GM12878 (cell line): ENCODE results near the gene ZNF511. TPM values are rescaled to one million over a fixed set of nuclear protein-coding genes. Genes with fewer than 3 reads are reported as not detected.

Experiments
- ATAC-seq: fragments of 200-7000 bp; cut with Tn5 transposase; 3 replicates; pipeline ENCODE4 v1.9.1; 2020; ENCODE audit warnings: mild to moderate bottlenecking, moderate library complexity
- BruUV-seq: library from RNA; stranded (reverse); fragments of 400-500 nt; replicated peaks from 2 replicates; lab custom pipeline; 2021; lab: Mats Ljungman, UMichigan
- CTCF ChIA-PET: fragments of 300-600 bp; sonication (Branson Sonifier 250); formaldehyde crosslinking; extraction: SDS; loops from one replicate; lab custom pipeline; 2021; ENCODE audit warnings: inconsistent platforms; lab: Yijun Ruan, JAX
- POLR2A ChIA-PET: fragments of 350-600 bp; formaldehyde crosslinking; extraction: SDS; loops from one replicate; lab custom pipeline; 2021; ENCODE audit warnings: inconsistent platforms; lab: Charles Lee
- RAD21 ChIA-PET: fragments of 300-600 bp; sonication (Branson Sonifier 250); formaldehyde crosslinking; loops from one replicate; lab custom pipeline; 2023; ENCODE audit warnings: antibody characterized with exemption; ENCODE audit not compliant: unreplicated experiment; lab: Charles Lee
- SMC1A ChIA-PET: fragments of 300-600 bp; sonication (Branson Sonifier 250); formaldehyde crosslinking; loops from one replicate; lab custom pipeline; 2023; ENCODE audit not compliant: unreplicated experiment, uncharacterized antibody; lab: Charles Lee
- DNase-seq: peaks from one replicate; pipeline ENCODE4 v3.0.0-alpha.2; 2011; ENCODE audit warnings: low read depth, low spot score
- FAIRE-seq: peaks from 3 replicates; lab custom pipeline; 2011; peaks lifted over from hg19 to GRCh38; lab: Jason Lieb, UNC
- H2AFZ ChIP-seq: 2 replicates; pipeline ENCODE4 v1.6.0; 2011; ENCODE audit warnings: low read depth, low read length, control low read depth; ENCODE audit not compliant: control insufficient read depth
- H3K27ac ChIP-seq: 2 replicates; pipeline ENCODE4 v1.5.1; 2011; ENCODE audit warnings: control low read depth; ENCODE audit not compliant: control insufficient read depth, insufficient read depth
- H3K27me3 ChIP-seq, 2 experiments: replicated peaks in 1 of 2; 2 replicates each; pipeline versions ENCODE4 v1.6.0 to v1.6.1; 2011; ENCODE audit warnings: low read length in 1 of 2; ENCODE audit not compliant: control insufficient read depth in 2 of 2, insufficient read depth in 2 of 2
- H3K36me3 ChIP-seq, 2 experiments: 2 replicates each; pipeline ENCODE4 v1.5.1; 2011; ENCODE audit warnings: low read length in 1 of 2; ENCODE audit not compliant: control insufficient read depth in 2 of 2, insufficient read depth in 2 of 2
- H3K4me1 ChIP-seq: 2 replicates; pipeline ENCODE4 v1.6.1; 2011; ENCODE audit warnings: mild to moderate bottlenecking, low read length, moderate library complexity, mixed read lengths; ENCODE audit not compliant: control insufficient read depth, insufficient read depth
- H3K4me2 ChIP-seq: 2 replicates; pipeline ENCODE4 v1.6.0; 2011; ENCODE audit warnings: control low read depth; ENCODE audit not compliant: control insufficient read depth, insufficient read depth
- H3K4me3 ChIP-seq: fragments of 200-600 bp; sonication (generic); 2 replicates; pipeline ENCODE4 v1.5.1; 2016
- H3K79me2 ChIP-seq: 2 replicates; pipeline ENCODE4 v1.6.0; 2011; ENCODE audit warnings: low read length; ENCODE audit not compliant: control insufficient read depth, insufficient read depth
- H3K9ac ChIP-seq: 2 replicates; pipeline ENCODE4 v1.8.0; 2011; ENCODE audit warnings: low read length, control low read depth, mixed read lengths; ENCODE audit not compliant: control insufficient read depth, insufficient read depth
- H3K9me3 ChIP-seq: replicated peaks from 3 replicates; pipeline ENCODE4 v1.5.1; 2011; ENCODE audit warnings: mild to moderate bottlenecking, low read length; ENCODE audit not compliant: control insufficient read depth, insufficient read depth
- H4K20me1 ChIP-seq: 2 replicates; pipeline ENCODE4 v1.6.0; 2011; ENCODE audit not compliant: control insufficient read depth, insufficient read depth
- STAT3 ChIP-seq: IDR thresholded peaks from 2 replicates; pipeline ENCODE4 v1.6.1; 2011; ENCODE audit warnings: low read depth, low read length, improper control_type of control experiment
- TAF1 ChIP-seq: IDR thresholded peaks from 2 replicates; pipeline ENCODE4 v1.6.1; 2011; ENCODE audit warnings: mild to moderate bottlenecking, low read depth, low read length, borderline replicate concordance
- ZNF622 ChIP-seq: fragments of 450-650 bp; IDR thresholded peaks from 2 replicates; pipeline ENCODE4 v1.6.1; 2017; ENCODE audit warnings: mild to moderate bottlenecking, inconsistent platforms
- WGBS: methylation state at CpG from one replicate; pipeline ENCODE4 v1.1.6; 2016; ENCODE audit warnings: low lambda C conversion rate; ENCODE audit not compliant: insufficient replicate concordance, insufficient coverage; ENCODE audit errors: missing lambda C conversion rate; 5-methylcytosine and 5-hydroxymethylcytosine counted together
- in situ Hi-C: fragments of 300-500 bp; cut with MboI; formaldehyde crosslinking; loops from 9 replicates; pipeline ENCODE4 v1.14.3; 2018; ENCODE audit warnings: mixed read lengths
- intact Hi-C: fragments of 100-400 bp; cut with micrococcal nuclease; formaldehyde crosslinking; loops from one replicate; pipeline ENCODE4 v1.14.2; 2022; ENCODE audit not compliant: unreplicated experiment
- polyA plus RNA-seq, 11 experiments: library from polyadenylated mRNA; depleted of rRNA in 4 of 11; unstranded in 6 of 11; stranded (reverse) in 5 of 11; fragments of >200 nt; fragmentation: Nextera tagmentation in 4 of 11; fragmentation: Illumina TruSeq in 1 of 11; extraction: Ambion mirVana in 4 of 11; extraction: Trizol in 1 of 11; gene quantifications; 1 replicate in 1 of 11; 2 replicates in 10 of 11; pipeline versions ENCODE4 v1.2.1 to v1.2.3, GENCODE V29; 2011 to 2016; ENCODE audit warnings: inconsistent platforms in 2 of 11, missing spikeins in 2 of 11, low read depth in 1 of 11
- total RNA-seq, 4 experiments: library from RNA; depleted of rRNA in 3 of 4; stranded (reverse); fragments of >200 nt in 3 of 4; fragmentation: Illumina TruSeq in 1 of 4; extraction: Trizol in 1 of 4; gene quantifications; 2 replicates each; pipeline versions ENCODE4 v1.2.1 to v1.2.3, GENCODE V29; 2013 to 2021
- TF ChIP-seq, protein P1 (sequence below): fragments of 450-650 bp; formaldehyde crosslinking; IDR thresholded peaks from 2 replicates; pipeline ENCODE4 v1.4.0; 2020; ENCODE audit warnings: mild to moderate bottlenecking, moderate library complexity

The ZNF511 gene
- total and polyA plus RNA-seq, 10 of the 15 experiments (the other 5 are each of a cell fraction or from before 2014, with no cell fraction given), result 0.58 to 110 (median 32.0) TPM

DNA sequence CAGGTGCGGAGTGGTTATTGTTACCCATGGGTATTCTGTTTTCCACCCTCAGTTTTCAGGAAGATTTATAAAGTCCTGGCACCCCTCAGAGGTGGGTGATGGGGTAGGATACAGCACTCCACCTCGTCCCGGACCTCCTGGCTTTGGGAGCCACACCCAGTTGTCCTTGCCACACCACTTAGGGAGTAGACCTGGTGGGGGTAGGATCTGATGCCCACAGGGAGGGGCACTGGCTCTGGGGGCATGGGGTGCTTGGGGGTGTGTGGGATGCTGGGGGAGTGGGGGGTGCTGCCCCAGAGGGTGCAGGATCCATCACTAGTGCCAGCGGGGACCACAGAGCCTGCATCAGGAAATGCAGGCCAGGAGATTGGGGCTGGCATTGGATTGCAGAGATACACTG, 4.5 kb downstream of the ZNF511 start (continued):
- TF ChIP-seq, protein P1, sequence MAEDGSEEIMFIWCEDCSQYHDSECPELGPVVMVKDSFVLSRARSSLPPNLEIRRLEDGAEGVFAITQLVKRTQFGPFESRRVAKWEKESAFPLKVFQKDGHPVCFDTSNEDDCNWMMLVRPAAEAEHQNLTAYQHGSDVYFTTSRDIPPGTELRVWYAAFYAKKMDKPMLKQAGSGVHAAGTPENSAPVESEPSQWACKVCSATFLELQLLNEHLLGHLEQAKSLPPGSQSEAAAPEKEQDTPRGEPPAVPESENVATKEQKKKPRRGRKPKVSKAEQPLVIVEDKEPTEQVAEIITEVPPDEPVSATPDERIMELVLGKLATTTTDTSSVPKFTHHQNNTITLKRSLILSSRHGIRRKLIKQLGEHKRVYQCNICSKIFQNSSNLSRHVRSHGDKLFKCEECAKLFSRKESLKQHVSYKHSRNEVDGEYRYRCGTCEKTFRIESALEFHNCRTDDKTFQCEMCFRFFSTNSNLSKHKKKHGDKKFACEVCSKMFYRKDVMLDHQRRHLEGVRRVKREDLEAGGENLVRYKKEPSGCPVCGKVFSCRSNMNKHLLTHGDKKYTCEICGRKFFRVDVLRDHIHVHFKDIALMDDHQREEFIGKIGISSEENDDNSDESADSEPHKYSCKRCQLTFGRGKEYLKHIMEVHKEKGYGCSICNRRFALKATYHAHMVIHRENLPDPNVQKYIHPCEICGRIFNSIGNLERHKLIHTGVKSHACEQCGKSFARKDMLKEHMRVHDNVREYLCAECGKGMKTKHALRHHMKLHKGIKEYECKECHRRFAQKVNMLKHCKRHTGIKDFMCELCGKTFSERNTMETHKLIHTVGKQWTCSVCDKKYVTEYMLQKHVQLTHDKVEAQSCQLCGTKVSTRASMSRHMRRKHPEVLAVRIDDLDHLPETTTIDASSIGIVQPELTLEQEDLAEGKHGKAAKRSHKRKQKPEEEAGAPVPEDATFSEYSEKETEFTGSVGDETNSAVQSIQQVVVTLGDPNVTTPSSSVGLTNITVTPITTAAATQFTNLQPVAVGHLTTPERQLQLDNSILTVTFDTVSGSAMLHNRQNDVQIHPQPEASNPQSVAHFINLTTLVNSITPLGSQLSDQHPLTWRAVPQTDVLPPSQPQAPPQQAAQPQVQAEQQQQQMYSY (CRISPR knock-in tag), result no peak

DNA sequence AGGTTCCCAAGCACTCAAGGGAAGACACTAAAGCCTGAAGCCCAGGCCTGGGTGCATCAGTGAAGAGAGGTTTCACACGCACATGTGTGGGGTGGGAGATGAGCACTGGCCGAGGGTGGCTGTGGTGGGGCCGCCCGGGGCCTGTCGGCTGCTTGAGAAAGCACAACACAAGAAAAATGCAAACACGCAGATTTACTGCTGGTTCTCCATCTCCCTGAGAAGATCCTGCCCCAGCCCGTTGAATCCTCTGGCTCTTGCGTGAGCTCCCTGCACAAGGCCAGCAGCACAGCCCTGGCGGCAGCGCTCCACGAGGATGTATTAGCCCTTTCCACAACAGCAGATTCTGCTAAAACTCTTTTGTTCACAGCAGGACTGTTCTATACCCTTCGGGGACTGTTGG, 6.2 kb downstream of the ZNF511 start:
- H3K9me3 ChIP-seq, result no peaks in the 10 kb centered on the region
- in situ Hi-C loops, result no loop called here
- FAIRE-seq, result no peak
- no peak for ATAC-seq
- WGBS, result 91% methylated on average over 12 of the region's 12 CpGs
- TF ChIP-seq TAF1 (no peak), STAT3 (no peak), ZNF622 (no peak)
- ChIA-PET SMC1A (interaction anchor here (1.5 kb wide), 1 partner anchor 124 kb away, joined by 3 read pairs; no protein-coding TSS in a partner anchor), RAD21 (interaction anchor here (0.6 kb wide), 1 partner anchor 15 kb away, joined by 3 read pairs; no protein-coding TSS in a partner anchor), POLR2A (no interaction called here), CTCF (interaction anchor here (1.0 to 2.8 kb wide), 7 partner anchors 9 to 124 kb away, joined by 3 to 14 read pairs (median 3); partner anchors contain the start of gene ECHS1)
- no peak overlapping the region for H3K27ac ChIP-seq
- no peak overlapping the region for H3K4me2 ChIP-seq
- peaks cover 0 to 4% of the 10 kb centered on the region in 2 experiments; a peak in 3 of 4 replicates for H3K36me3 ChIP-seq
- H4K20me1 ChIP-seq, result no peaks in the 10 kb centered on the region
- H2AFZ ChIP-seq, result no peak overlapping the region
- no TSS peak for BruUV-seq
- DNase-seq, result no peak
- H3K9ac ChIP-seq, result no peak overlapping the region
- intact Hi-C loops, result no loop called here
- H3K27me3 ChIP-seq, result no peaks in the 10 kb centered on the region
- H3K4me3 ChIP-seq, result no peak overlapping the region
- no peaks in the 10 kb centered on the region for H3K4me1 ChIP-seq
- no peaks in the 10 kb centered on the region for H3K79me2 ChIP-seq
